Hematopoietic multipotent progenitor cell treated with erythropoietin and hydrocortisone succinate and interleukin-3 and kit ligand, for 4 days (in vitro differentiated cells): ENCODE results near the gene MEGF11.
"Not testable (repeated sequence)": the region's sequence is repeated elsewhere in the genome, so short reads cannot be mapped to it uniquely, and the experiment has no call there.

Experiments used
- DNase-seq: peaks from one replicate; pipeline ENCODE4 v3.0.0-alpha.2; 2015

MEGF11 gene

DNA sequence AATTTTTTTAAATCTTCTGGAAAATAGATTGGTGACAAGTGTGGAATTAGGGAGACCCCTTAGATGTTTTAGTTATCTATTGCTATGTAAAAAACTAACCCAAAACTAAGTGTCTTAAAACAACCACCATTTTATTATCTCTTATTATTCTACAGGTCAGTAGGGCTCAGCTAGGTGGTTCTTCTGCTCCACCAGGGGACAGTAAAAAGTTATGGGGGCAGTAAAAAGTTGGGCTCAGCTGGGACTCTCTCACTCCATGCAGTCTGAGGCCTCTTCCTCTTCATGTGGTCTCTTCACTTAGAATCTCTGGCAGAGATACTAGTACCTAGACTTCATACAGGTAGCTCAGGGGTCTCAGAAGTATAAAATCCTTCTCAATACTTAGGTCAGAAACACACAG is 21.8 kb upstream of the MEGF11 start:
- DNase-seq: no peak

DNA sequence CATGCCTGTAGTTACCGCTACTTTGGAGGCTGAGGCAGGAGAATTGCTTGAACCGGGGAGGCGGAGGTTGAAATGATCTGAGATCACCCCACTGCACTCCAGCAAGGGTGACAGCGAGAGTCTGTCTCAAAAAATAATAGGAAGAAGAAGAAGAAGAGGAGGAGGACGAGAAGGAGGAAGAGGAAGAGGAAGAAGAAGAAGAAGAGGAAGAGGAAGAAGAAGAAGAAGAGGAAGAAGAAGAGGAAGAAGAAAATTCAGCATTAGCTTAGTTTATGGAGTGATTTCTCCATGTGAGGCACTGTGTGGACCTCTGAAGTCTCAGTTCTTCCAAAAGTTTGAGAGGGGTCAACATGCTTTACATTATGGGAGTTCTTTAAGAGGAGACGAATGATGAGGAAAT is 17.4 kb upstream of the MEGF11 start:
- no peak for DNase-seq

DNA sequence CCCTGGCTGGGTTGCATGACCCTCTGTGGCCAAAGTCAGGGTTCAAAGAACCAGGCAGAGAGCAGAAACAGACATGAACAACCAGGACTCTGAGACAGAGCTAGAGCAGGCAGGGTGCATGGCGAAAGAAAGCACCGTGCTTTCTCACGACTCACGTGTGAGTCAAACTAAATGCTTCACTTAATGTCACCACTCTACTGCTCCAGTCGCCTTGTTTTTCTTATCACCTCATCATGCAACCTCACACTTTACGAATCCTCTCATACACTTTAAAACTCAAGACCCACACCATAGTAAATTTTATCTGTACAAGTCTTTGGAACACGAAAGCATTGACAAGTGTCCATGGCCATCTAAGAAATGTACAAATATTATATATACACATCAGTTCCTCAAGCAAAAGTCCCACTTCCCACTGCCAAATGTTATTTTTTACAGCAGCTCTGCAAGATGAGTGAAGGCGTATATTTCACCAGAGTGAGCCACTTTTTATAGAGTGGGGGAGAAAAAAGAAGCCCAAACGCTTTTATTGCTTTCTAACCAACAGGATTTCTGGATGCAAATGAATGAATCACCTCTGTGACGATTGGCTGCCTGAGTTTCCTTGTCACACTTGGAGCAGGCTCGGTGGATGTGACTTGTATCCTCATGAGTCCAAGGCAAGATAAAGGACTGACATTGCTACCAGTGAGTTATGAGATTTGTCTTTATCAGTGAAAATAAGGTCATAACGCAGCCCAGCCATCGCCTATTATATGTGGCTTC is 16.0 kb upstream of the MEGF11 start:
- DNase-seq: peak; percentile 40

DNA sequence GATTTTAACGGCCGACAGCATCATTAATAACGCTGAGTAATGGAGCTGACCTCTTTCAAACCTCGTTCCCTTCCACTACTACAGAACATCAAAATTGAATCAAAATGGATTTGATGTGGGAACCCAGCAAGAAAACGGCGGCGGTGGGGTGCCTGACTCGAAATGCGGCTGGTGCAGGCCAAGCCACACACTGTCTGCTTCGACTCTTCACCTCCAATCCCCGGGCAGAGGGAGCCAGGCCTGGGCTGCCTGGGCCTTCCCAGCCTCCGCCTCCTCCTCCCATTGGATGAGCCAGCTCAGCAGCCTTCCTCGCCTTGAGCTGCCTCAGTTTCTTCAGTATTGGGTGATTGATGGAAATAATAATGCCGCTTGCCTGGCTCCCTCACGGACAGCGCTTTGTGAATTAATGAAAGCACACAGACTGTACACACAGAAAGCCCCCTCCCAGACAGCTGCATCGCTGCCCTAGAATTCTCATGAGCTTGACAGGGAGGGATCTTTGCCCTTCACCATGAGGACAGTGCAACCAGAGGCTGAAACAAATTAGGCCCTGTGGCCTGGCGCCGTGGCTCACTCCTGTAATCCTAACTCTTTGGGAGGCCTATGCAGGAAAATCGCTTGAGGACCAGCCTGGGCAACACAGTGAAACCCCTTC is 11.4 kb upstream of the MEGF11 start:
- DNase-seq: no peak

DNA sequence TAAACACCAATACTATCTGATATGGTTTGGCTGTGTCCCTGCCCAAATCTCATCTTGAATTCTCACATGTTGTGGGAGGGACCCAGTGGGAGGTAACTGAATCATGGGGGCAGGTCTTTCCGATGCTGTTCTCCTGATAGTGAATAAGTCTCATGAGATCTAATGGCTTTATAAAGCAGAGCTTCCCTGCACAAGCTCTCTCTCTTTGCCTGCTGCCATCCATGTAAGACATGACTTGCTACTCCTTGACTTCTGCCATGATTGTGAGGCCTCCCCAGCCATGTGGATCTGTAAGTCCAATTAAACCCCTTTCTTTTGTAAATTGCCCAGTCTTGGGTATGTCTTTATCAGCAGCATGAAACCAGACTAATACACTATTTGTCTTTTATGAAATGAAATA is 9.3 kb upstream of the MEGF11 start:
- DNase-seq: not testable (repeated sequence)

DNA sequence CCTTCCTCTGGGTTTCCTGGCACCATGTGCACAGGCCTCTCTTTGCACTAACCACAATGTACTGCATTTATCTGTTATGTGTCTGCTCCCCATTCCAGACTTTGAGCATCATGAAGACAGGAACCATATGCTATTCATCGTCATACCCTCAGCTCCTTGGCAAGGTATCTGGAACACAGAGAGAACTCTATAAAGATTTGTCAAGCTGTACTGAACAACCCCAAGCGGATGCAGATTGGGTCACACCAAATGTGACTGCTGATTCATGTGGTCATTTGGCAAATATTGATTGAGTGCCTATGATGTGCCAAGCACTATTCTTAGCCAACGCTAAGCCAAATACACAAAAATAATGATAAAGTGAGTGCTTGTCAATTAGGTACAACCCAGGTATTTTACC is 7.5 kb upstream of the MEGF11 start:
- DNase-seq: no peak

DNA sequence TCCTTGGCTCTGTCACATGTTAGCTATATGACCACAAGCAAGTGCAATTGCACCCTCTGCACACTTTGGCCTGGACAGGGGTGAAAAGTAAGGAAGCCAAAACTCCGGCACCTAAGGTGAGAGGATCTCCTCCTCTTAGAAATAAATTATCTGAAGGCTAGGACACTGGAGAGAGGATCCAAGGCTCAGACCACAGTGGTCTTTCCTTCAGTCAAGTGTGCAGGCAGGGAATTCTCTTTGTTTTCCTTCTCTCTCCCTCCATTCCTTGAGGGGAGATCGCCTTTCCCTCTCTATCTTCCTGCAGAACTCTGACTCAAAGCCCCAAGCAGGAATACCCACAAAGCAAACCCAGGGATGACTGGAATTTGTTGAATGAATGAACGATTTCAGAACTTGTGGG is 3.1 kb upstream of the MEGF11 start:
- no peak for DNase-seq

DNA sequence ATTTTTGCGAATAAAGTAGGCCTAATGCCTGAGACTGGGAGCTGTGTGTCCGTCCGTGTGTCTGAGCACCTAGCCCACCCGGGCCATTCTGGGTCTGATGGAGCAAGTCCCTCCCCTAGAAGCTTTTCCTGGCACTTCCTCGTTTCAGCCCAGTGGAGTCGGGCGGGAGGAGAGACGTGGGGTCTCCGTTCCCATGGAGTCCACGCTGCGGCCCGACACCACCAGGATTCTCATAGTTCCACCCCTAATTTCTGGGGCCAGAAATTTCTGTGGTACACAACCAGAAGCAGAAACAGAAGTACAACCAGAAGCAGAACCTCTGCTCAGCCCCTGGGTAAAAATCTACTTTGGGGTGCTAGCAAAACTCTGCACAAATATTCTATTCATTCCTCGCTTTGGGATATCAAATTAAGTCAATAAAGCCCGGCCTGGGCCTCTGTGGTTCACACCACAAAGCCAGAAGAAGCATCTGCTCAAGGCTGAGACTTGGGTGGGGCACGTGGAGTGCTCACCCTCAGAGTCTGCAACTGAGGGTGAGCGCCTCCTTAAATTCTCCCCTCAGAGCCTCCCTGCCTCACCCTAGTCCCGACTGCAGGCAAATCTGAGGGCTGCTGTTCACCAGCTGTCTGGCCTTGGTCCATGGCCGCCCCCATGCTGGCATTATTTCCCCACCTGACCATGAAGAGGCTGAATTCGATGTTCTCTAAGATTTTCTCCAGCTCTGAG is 1.6 kb upstream of the MEGF11 start:
- no peak for DNase-seq

DNA sequence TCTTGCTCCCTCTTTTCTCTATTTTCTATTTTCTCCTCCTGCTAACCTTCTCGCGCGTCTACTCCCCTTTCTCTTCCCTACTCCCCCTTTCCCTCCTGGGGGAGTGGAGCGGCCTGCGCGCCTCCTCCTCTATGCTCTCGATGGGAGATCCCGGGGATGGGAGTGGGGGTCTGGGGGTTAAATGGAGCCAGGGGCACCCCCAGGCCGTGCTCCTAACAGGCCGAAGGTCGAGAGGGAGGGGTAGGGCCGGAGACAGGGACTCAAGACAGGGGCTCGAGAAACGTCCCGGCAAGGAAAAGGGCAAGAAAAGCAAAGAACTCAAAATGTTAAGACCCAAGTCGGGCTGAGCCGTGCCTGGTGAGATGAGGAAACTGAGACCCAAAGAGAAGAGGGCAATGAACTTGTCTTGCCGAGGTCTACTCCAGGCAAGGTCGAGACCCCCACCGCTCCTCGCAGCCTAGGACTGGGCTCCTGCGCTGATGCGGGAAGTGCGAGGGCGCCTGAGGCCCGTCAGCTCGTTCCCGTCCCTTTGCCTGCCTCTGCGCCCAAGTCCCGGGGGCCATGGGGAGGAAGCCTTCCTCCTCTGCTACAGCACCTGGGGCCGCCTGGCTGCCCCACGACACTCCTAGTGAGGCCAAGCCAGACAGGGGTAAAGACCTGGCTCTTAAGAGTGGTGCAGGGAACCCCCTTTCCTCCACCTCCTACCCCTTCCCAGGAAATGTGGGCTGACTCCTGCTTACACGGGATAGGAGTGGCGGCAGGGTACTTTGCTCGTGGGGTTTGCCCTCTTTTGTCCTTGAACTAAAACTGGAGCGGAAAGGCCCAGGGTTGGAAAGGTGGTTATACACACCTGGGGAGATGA is 770 bp upstream of the MEGF11 start:
- DNase-seq: no peak

DNA sequence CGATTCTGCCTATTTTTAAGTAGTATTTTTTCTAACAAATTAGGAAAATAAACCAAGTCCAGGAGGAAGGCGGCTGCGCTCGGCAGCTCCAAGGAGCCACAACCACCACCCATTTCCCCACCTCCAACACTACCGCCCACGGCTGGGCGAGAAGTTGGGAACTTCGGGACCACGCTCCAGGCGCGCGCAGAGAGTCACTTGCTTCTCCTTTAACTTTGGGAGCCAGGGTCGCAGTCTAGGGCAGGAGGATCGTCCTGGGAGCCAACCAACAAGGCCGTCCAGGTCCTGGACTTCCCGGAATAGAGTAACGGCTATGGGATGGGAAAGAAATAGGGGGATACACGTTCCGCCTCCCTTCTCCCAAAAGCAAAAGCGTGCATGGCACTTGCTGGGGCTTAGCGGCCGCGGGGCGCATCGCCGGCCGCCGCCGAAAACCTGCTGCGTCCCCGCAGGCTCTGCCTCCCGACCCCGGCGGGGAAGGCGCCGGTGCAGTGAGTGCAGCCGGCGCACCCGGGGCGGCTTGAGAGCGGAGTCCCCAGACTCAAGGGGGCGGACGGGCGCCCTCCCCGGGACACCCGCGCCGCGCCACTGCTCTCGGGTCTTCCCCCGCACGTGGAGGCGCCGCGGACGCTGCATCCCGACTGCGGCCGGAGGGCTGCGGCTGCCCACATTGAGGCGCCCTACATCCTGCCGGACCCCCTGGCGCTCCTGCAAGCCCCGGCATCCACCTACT is 699 bp downstream of the MEGF11 start:
- DNase-seq: peak; percentile 43

DNA sequence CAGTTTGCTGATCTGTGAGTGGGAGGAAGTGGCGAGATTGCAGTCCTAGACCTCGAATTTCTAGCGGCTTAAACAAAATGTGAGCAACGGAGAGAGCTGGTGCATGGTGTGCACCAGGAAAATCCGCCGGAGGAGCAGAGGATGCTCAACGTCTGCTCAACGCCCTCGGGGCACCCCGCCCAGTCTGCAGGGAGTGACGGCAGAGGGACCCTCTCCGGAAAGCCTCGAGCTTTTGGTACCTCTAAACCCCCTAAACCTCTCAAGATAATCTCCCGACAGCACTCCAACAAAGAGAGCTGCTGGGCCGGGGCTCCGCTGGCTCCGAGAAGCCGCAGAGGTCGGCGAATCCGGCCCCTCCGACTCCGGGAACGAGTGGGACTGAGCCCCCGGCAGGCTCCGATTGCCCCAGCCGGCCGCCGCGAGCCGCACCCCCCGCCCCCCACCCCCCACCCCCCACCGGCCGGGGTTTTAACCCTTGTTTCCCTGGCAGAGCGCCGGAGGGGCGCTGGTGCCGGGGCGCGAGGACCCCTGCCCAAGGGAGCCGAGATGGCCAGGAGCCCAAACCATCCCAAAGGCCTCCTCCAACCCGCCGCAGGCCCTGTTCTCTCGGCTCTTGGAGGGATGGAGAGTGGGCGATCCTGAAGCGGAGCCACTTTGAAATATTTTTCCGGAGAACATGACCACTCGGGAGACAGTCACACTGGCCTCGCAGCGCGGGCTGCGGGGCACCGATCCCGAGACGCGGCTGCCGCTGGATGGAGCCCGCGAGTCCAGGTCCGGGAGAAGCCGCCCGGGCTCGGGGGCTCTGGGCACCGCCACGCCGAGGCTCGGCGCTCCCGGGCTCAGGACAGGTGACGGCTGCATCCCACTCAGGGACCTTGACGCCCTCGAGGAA is 1.5 kb downstream of the MEGF11 start:
- DNase-seq: peak; percentile 66

DNA sequence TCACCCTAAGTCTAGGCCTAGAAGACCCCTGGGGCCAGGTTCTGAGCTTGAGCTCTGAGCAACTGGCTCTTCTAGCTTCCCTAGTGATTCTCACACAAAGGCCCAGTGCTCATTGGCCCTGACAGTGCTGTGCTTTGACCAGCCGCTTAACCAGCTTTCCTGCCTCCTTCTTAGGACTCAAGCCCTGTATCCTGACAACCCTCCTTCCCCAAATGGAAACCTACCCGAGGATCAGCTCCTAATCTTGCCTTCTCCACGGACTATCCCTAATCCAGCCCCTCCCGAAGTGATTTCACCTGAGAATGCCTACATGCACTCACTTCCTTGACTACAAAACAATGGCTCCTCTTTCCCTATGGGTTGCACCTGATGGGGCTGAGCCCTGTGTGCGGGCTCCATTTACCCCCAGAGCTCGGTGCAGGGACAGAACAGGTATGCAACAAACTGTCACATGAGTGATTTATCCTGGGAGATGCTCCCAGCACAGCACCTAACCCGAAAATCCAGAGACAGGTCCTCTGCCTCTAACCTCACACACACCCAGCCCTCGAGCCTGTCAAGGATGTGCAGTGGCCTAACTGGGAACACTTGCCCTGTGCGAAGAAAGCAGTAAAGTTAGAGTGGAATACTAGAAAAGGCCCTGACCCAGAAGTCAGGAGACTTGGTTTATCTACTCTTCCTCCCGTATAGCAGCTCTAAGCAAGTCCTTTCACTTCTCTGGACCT is 2.3 kb downstream of the MEGF11 start:
- no peak for DNase-seq

DNA sequence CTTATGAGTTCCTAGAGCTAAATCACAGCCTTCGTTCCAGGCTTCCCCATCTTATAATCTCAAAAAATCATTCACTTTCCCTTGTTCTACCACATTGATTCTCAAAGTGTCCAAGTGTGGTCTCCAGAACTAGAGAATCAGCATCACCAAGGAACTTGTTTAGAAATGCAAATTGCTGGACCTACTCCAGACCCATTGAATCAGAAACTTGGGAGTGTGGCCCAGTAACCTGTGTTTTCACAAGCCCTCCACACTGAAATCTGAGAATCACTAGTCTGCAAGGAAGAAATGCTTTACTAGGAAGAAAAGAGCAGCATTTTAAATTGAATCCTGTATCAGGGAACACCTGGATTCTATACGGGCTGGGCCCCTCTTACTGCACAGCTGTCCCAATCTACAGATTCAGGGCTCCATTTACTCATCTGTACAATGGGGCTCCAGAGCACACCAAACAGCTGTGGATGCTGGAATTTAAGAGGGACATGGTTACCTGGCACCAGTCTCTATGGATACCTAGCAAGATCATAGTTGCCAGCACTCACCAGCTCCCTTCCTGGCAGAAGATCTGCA is 3.9 kb downstream of the MEGF11 start:
- DNase-seq: no peak

DNA sequence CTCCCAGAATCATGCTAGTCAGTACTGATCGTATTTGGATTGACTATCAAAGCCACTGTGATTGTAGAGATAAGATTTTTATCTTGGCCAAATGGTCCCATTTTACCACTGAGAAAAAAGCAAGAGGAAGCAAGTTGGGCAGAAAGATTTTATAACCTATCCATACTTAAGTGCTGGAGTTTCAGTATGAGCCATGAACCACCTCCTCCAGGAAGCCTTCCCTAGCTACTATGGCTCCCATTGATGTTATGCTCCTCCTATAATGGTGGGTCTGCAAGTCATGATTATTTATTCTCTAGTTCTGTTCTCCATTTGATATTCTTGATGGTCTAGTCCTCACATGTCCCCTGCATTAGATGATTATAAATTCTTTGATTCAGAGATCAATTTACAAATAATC is 6.6 kb downstream of the MEGF11 start:
- no peak for DNase-seq

DNA sequence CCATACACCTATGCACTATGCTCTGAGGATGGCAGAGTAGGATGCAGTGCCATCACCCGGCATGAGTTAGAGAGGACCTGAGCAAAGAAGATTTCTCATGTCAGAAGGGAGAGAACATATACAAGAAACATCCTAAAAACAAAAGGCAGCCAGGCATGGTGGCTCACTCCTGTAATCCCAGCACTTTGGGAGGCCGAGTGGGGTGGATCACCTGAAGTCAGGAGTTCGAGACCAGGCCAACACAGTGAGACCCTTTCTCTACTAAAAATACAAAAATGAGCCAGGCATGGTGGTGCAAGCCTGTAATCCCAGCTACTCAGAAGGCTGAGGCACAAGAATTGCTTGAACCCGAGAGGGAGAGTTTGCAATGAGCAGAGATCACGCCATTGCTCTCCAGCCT is 7.7 kb downstream of the MEGF11 start:
- not testable (repeated sequence) for DNase-seq

DNA sequence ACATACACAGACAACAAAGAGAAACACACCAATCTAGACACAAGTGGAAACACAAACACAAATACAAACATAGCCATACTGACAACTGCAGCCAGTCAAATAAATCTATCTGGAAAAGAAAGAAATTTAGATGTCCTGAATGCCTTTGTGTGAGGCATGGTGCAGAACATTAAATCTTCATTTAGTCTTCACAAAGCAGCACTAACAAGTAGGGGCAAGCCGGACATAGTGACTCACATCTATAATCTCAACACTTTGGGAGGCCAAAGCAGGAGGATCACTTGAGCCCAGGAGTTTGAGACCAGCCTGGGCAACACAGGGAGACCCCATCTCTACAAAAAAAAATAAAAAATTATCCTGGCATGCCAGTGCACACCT is 11.7 kb downstream of the MEGF11 start:
- DNase-seq: no peak

DNA sequence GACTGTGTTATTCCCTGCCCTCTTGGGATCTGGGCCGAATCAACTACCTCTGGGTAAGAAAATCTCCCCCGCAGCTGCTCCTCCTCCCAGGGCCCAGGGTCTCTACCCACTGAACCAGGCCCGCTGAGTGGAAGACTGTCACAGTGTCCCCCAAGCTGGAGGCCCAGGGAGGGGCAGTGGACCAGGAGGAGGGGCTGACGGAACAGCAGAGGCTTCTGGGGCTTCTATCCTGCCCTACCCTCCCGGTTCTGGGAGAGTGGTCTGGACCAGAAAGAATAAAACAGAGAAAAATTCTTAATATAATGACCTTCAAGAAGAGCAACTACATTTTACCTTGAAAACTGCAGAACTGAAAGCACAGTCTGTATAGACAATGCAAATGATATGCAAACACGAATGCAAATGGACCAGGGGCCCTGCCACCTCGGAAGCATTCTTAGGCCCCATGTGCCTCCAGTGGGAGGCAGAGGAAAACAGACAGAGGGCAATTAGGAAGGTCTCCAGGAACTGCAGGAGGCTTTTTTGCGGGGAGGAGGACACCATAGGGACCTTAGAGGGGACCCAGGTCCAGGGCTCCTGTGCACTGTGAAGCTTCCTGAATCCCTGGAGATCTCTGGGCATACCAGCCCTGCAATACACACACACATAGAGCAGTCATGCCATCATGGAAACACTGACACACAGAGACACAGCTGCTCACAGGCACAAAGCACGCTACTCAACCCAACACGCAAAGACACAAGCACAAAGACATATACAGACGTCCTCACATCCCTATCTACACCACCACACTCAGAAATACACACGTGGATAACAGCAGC is 12.3 kb downstream of the MEGF11 start:
- DNase-seq: no peak

DNA sequence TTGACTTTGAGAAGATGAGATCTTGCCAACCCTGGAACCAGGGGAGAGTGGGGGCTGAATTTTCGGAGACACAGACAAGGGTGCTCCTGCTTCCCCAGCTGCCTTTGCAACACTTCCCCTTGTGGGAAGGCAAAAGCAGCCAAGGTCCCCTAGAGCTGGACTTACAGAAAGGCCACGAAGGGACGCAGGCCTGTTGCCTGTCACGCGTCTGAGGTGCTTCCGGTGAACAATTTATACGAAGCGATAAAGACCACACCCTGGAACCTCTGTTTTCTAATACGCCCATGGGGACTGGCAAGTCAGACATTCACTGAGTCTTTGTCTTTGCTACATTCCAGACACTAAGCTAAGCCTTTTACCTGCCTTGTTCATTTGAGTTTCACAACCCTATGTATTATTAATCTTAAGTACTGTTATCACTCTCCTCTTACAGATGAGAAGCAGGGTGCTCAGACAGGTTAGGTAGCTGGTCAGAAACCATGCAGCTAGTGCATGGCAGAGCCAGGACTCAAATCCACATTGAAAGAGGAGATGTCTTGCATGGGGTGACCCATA is 13.2 kb downstream of the MEGF11 start:
- DNase-seq: no peak

DNA sequence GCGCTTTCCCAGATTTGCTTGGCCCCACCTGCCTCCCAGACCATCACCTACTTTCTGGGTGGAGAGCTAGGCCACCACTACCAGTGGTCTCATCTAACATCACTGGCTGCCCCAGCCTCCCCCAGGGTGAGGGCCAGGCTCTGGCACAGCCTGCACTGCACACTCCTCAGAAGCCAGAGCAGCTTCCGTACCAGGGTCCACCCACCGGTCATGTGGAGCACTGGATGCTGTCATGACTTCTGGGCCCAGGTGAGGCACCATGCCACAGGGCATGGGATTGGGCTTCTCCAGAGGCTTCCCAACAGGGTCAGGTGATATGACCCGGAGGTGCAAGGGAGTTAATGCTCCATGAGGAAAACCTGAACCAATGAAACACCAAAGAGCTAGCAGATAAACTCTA is 14.0 kb downstream of the MEGF11 start:
- DNase-seq: no peak
